Liver (tissue), 9 donors: ENCODE measurements around the gene MEIS2. TPM values are rescaled to one million over a fixed set of nuclear protein-coding genes. Genes with fewer than 3 reads are reported as not detected.

ENCODE experiments used
- DNase-seq: peaks from one replicate; pipeline ENCODE4 v3.0.0-alpha.2; 2017; ENCODE audit warnings: low spot score
- H3K27ac ChIP-seq, 2 donors: one replicate each; pipeline ENCODE4 v1.7.0; 2013; ENCODE audit warnings: inconsistent platforms in 2 of 2, low read length in 2 of 2, control low read depth in 1 of 2, low read depth in 1 of 2, mild to moderate bottlenecking in 1 of 2
- H3K27me3 ChIP-seq, 4 donors: one replicate each; pipeline versions ENCODE4 v1.6.1 to v1.7.0; 2013; ENCODE audit warnings: low read length in 3 of 4, inconsistent platforms in 1 of 4, mild to moderate bottlenecking in 1 of 4, moderate library complexity in 1 of 4; ENCODE audit not compliant: control insufficient read depth in 4 of 4, insufficient read depth in 4 of 4
- H3K36me3 ChIP-seq, 4 donors: one replicate each; pipeline versions ENCODE4 v1.6.1 to v1.7.0; 2013; ENCODE audit warnings: low read length in 3 of 4, mild to moderate bottlenecking in 3 of 4, low read depth in 1 of 4, moderate library complexity in 1 of 4; ENCODE audit not compliant: control insufficient read depth in 4 of 4, insufficient read depth in 3 of 4
- H3K4me1 ChIP-seq, 4 donors: one replicate each; pipeline versions ENCODE4 v1.6.1 to v1.7.0; 2013; ENCODE audit warnings: low read length in 3 of 4, mild to moderate bottlenecking in 3 of 4, moderate library complexity in 1 of 4; ENCODE audit not compliant: control insufficient read depth in 4 of 4, insufficient read depth in 4 of 4
- H3K4me3 ChIP-seq, 3 donors: one replicate each; pipeline versions ENCODE4 v1.6.1 to v1.7.0; 2013; ENCODE audit warnings: low read length in 3 of 3, control low read depth in 1 of 3, low read depth in 1 of 3, mild to moderate bottlenecking in 1 of 3
- H3K9ac ChIP-seq, 2 donors: one replicate each; pipeline ENCODE4 v1.7.0; 2013; ENCODE audit warnings: low read length in 2 of 2, mild to moderate bottlenecking in 2 of 2, moderate library complexity in 2 of 2, control low read depth in 1 of 2, low read depth in 1 of 2
- H3K9me3 ChIP-seq, 4 donors: one replicate each; pipeline versions ENCODE4 v1.6.1 to v1.7.0; 2013; ENCODE audit warnings: low read length in 3 of 4; ENCODE audit not compliant: control insufficient read depth in 4 of 4
- EGR1 ChIP-seq, 2 donors: IDR thresholded peaks; 2 replicates each; pipeline ENCODE4 v1.6.1; 2016 to 2018; ENCODE audit warnings: antibody characterized with exemption in 2 of 2, low read depth in 2 of 2
- FOXA2 ChIP-seq: IDR thresholded peaks from 2 replicates; pipeline ENCODE4 v1.6.1; 2016; ENCODE audit warnings: antibody characterized with exemption
- HNF4A ChIP-seq, 2 donors: conservative IDR thresholded peaks; 2 replicates each; pipeline ENCODE4 v1.6.1; 2016; ENCODE audit warnings: antibody characterized with exemption in 2 of 2, mild to moderate bottlenecking in 2 of 2
- JUND ChIP-seq, 2 donors: IDR thresholded peaks; 2 replicates each; pipeline ENCODE4 v1.6.1; 2016; ENCODE audit warnings: antibody characterized with exemption in 2 of 2
- NR2F2 ChIP-seq: IDR thresholded peaks from 2 replicates; pipeline ENCODE4 v1.6.1; 2016; ENCODE audit warnings: antibody characterized with exemption
- RAD21 ChIP-seq, 2 donors: IDR thresholded peaks; 2 replicates each; pipeline ENCODE4 v1.6.1; 2016; ENCODE audit warnings: antibody characterized with exemption in 2 of 2, mild to moderate bottlenecking in 2 of 2
- RXRA ChIP-seq, 2 donors: IDR thresholded peaks; 2 replicates each; pipeline ENCODE4 v1.6.1; 2017 to 2018; ENCODE audit warnings: antibody characterized with exemption in 2 of 2, mild to moderate bottlenecking in 1 of 2
- TAF1 ChIP-seq: conservative IDR thresholded peaks from 2 replicates; pipeline ENCODE4 v1.6.1; 2016; ENCODE audit warnings: antibody characterized with exemption, mild to moderate bottlenecking
- WGBS: extraction: QIAGEN DNeasy Blood & Tissue Kit; methylation state at CpG from one replicate; pipeline ENCODE4 v1.1.7; 2013; 5-methylcytosine and 5-hydroxymethylcytosine counted together
- polyA plus RNA-seq, 2 donors: library from polyadenylated mRNA; stranded (reverse) in 1 of 2; unstranded in 1 of 2; fragments of 200-250 nt in 1 of 2; fragments of >200 nt in 1 of 2; fragmentation: Nextera tagmentation in 1 of 2; extraction: Ambion mirVana in 1 of 2; gene quantifications; one replicate each; pipeline versions ENCODE4 v1.2.1 to v1.2.3, GENCODE V29; 2013 to 2015
- total RNA-seq, 2 donors: library from RNA; depleted of rRNA; stranded (reverse); fragments of >200 nt; gene quantifications; one replicate each; pipeline ENCODE4 v1.2.3, GENCODE V29; 2014
- TF ChIP-seq, protein P1 (sequence below): IDR thresholded peaks from 2 replicates; pipeline ENCODE4 v1.6.1; 2016; ENCODE audit warnings: antibody characterized with exemption, mild to moderate bottlenecking
- TF ChIP-seq, protein P2 (sequence below): IDR thresholded peaks from 2 replicates; pipeline ENCODE4 v1.6.1; 2016; ENCODE audit warnings: antibody characterized with exemption
- TF ChIP-seq, protein P3 (sequence below): fragments of 150-350 bp; IDR thresholded peaks from 2 replicates; pipeline ENCODE4 v1.5.1; 2017; ENCODE audit warnings: improper control_type of control experiment, low read depth, low read length; ENCODE audit not compliant: missing input control
- TF ChIP-seq, protein P4 (sequence below): IDR thresholded peaks from 2 replicates; pipeline ENCODE4 v1.6.1; 2016; ENCODE audit warnings: antibody characterized with exemption
- TF ChIP-seq, protein P5 (sequence below): IDR thresholded peaks from 2 replicates; pipeline ENCODE4 v1.6.1; 2016; ENCODE audit warnings: antibody characterized with exemption
- donor health status: healthy.
- donor health status: healthy.
- donor health status: healthy.
- donor health status: healthy.
- donor health status: healthy.

MEIS2 gene
- total and polyA plus RNA-seq, 4 donors, result 3.9 to 12.6 (median 7.6) TPM

DNA sequence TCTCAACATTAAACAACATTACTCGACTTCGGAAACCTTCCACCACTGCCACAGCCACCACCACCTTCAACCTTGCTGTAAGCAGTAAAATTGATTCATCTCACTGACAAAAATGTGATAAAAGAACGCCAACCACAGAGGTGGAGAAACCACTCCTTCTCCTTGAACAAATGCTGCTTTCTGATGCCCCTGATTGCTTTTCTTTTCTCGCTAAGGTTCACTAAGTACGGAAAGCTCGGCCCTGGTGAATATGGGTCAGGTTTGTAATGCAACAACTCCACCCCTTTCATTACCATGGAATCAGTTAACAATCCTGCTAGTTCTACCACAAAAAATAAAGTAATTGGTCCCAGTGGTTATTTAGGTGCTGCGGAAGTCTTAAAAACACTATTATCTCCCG is 44.9 kb downstream of the MEIS2 start:
- no peak overlapping the region for H3K4me3 ChIP-seq
- no peaks in the 10 kb centered on the region for H3K4me1 ChIP-seq
- DNase-seq, result no peak
- TF ChIP-seq HNF4A (conservative IDR thresholded peaks at IDR 0.05) (no peak), JUND (IDR thresholded peaks at IDR 0.05) (no peak), TAF1 (no peak), FOXA2 (no peak), RAD21 (IDR thresholded peaks at IDR 0.05) (no peak)
- TF ChIP-seq, protein P1, sequence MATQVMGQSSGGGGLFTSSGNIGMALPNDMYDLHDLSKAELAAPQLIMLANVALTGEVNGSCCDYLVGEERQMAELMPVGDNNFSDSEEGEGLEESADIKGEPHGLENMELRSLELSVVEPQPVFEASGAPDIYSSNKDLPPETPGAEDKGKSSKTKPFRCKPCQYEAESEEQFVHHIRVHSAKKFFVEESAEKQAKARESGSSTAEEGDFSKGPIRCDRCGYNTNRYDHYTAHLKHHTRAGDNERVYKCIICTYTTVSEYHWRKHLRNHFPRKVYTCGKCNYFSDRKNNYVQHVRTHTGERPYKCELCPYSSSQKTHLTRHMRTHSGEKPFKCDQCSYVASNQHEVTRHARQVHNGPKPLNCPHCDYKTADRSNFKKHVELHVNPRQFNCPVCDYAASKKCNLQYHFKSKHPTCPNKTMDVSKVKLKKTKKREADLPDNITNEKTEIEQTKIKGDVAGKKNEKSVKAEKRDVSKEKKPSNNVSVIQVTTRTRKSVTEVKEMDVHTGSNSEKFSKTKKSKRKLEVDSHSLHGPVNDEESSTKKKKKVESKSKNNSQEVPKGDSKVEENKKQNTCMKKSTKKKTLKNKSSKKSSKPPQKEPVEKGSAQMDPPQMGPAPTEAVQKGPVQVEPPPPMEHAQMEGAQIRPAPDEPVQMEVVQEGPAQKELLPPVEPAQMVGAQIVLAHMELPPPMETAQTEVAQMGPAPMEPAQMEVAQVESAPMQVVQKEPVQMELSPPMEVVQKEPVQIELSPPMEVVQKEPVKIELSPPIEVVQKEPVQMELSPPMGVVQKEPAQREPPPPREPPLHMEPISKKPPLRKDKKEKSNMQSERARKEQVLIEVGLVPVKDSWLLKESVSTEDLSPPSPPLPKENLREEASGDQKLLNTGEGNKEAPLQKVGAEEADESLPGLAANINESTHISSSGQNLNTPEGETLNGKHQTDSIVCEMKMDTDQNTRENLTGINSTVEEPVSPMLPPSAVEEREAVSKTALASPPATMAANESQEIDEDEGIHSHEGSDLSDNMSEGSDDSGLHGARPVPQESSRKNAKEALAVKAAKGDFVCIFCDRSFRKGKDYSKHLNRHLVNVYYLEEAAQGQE, result no peak
- TF ChIP-seq, protein P2, sequence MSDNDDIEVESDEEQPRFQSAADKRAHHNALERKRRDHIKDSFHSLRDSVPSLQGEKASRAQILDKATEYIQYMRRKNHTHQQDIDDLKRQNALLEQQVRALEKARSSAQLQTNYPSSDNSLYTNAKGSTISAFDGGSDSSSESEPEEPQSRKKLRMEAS, result no peak
- TF ChIP-seq, protein P3, sequence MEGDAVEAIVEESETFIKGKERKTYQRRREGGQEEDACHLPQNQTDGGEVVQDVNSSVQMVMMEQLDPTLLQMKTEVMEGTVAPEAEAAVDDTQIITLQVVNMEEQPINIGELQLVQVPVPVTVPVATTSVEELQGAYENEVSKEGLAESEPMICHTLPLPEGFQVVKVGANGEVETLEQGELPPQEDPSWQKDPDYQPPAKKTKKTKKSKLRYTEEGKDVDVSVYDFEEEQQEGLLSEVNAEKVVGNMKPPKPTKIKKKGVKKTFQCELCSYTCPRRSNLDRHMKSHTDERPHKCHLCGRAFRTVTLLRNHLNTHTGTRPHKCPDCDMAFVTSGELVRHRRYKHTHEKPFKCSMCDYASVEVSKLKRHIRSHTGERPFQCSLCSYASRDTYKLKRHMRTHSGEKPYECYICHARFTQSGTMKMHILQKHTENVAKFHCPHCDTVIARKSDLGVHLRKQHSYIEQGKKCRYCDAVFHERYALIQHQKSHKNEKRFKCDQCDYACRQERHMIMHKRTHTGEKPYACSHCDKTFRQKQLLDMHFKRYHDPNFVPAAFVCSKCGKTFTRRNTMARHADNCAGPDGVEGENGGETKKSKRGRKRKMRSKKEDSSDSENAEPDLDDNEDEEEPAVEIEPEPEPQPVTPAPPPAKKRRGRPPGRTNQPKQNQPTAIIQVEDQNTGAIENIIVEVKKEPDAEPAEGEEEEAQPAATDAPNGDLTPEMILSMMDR, result no peak
- TF ChIP-seq, protein P4, sequence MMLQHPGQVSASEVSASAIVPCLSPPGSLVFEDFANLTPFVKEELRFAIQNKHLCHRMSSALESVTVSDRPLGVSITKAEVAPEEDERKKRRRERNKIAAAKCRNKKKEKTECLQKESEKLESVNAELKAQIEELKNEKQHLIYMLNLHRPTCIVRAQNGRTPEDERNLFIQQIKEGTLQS, result no peak
- H3K27me3 ChIP-seq, result no peaks in the 10 kb centered on the region
- no peaks in the 10 kb centered on the region for H3K9me3 ChIP-seq
- no peaks in the 10 kb centered on the region for H3K36me3 ChIP-seq
- no peak overlapping the region for H3K9ac ChIP-seq
- 94% methylated on average over 8 of the region's 8 CpGs for WGBS
- H3K27ac ChIP-seq, result no peak overlapping the region

DNA sequence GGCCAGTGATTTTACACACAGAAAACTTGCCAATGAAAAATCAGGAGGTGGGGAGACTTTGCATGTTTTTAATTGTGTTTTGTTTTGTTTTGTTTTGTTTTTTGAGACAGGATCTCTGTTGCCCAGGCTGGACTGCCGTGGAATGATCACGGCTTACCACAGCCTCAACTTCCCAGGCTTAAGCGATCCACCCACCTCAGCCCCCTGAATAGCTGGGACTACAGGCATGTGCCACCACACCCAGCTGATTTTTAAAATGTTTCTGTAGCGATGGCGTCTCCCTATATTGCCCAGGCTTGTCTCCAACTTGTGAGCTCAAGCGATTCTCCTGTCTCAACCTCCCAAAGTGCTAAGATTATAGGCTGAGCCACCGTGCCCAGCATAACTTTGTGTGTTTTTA is 46.0 kb downstream of the MEIS2 start:
- no peaks in the 10 kb centered on the region for H3K27me3 ChIP-seq
- no peaks in the 10 kb centered on the region for H3K4me1 ChIP-seq
- H3K36me3 ChIP-seq, result no peaks in the 10 kb centered on the region
- no peak overlapping the region for H3K4me3 ChIP-seq
- no peak for DNase-seq
- H3K27ac ChIP-seq, result no peak overlapping the region
- no peak for TF ChIP-seq TAF1
- TF ChIP-seq NR2F2, result no peak
- TF ChIP-seq RXRA (IDR thresholded peaks at IDR 0.05), result no peak
- TF ChIP-seq, protein P5, sequence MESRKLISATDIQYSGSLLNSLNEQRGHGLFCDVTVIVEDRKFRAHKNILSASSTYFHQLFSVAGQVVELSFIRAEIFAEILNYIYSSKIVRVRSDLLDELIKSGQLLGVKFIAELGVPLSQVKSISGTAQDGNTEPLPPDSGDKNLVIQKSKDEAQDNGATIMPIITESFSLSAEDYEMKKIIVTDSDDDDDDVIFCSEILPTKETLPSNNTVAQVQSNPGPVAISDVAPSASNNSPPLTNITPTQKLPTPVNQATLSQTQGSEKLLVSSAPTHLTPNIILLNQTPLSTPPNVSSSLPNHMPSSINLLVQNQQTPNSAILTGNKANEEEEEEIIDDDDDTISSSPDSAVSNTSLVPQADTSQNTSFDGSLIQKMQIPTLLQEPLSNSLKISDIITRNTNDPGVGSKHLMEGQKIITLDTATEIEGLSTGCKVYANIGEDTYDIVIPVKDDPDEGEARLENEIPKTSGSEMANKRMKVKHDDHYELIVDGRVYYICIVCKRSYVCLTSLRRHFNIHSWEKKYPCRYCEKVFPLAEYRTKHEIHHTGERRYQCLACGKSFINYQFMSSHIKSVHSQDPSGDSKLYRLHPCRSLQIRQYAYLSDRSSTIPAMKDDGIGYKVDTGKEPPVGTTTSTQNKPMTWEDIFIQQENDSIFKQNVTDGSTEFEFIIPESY, result no peak
- no peak for TF ChIP-seq FOXA2
- TF ChIP-seq EGR1 (IDR thresholded peaks at IDR 0.05; ENCODE audit: low read depth in 2 of 2), result no peak
- H3K9ac ChIP-seq, result no peak overlapping the region
- WGBS, result 89% methylated on average over 7 of the region's 7 CpGs
- H3K9me3 ChIP-seq, result no peaks in the 10 kb centered on the region
